Dedifferentiated amniotic fluid mesenchymal stem cell (primary cell): Measurements from ENCODE around the gene TANGO2.
"Not testable (repeated sequence)": the region's sequence is repeated elsewhere in the genome, so short reads cannot be mapped to it uniquely, and the experiment has no call there.

Source experiments
- DNase-seq: peaks from one replicate; pipeline ENCODE4 v3.0.0-alpha.2; 2016; ENCODE audit errors: extremely low spot score

Gene TANGO2

DNA sequence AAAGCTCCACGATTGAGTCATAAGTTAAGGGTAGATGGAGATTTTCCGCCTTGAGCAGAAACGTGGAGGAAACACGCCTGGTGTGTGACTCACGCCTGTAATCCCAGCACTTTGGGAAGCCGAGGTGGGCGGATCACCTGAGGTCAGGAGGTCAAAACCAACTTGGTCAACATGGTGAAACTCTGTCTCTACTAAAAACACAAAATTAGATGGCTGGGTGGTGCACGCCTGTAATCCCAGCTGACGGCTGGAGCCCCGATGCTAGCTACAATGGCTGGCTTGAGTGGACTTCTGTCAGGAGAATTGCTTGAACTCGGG, 41.8 kb downstream of the TANGO2 start:
- no peak for DNase-seq

DNA sequence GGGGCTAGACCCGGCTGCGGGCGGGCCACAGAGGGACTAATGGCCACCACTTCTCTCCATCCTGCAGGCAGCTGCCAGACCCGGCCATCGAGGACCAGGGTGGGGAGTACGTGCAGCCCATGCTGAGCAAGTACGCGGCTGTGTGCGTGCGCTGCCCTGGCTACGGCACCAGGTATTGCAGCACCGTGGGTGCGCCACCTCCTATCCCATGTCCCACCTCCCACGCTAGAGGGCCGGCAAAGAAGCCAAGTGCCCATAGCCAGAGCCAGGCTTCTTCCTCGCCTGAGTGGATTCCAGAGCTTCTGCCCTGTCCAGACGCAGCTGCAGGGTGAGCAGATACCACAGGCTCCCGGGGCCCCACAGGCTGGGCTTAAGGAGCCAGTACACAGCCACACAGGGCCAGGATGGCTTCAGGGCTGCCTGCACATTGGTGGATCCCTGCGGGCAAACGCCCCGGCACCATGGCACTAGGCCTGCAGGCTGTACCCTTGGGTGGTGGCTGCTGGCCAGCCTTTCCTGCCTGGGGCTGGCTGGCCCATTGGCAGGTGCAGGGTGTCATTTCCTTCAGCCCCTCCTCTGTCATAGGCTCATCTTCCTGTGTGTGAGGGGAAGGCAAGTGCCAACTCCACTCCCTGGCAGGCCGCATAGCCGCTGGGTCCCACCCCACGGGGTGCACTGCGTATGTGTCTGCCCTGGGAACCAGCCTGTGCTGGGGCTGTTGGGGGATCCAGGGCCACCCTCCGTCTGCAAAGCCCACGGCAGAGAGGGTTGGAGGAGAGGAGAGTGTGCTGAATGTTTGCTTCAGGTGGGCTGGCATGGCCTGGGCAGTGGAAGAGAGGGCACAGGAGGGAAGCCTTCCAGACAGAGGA, 42.6 kb downstream of the TANGO2 start:
- no peak for DNase-seq

DNA sequence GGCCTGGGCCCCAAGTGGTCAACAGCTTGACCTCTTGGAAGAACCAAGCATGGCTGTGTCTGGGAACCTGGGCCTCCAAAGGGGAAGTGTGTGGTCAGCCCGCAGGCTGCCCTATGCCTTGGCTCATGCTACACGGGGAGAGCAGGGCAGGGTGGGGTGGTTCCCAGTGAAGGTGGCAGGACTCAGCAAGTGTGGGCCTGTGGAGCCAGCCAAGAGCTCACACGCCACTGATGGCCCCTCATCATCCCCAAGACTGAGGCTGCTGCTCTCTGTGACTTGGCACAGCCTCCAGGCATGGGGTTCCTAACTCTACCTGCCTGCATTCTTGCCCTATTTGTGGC, 43.2 kb downstream of the TANGO2 start:
- no peak for DNase-seq

DNA sequence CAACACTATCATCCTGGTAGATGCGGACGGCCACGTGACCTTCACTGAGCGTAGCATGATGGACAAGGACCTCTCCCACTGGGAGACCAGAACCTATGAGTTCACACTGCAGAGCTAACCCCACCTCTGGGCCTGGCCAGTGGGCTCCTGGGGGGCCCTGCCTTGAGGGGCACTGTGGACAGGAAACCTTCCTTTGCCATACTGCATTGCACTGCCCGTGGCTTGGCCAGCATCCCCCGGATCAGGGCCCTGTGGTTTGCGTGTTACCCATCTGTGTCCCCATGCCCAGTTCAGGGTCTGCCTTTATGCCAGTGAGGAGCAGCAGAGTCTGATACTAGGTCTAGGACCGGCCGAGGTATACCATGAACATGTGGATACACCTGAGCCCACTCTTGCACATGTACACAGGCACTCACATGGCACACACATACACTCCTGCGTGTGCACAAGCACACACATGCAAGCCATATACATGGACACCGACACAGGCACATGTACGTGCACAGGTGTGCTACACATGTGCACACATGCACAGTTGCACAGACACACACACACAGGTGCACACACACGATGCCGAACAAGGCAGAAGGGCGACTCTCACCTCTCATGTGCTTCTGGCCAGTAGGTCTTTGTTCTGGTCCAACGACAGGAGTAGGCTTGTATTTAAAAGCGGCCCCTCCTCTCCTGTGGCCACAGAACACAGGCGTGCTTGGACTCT, 43.8 kb downstream of the TANGO2 start:
- no peak for DNase-seq

DNA sequence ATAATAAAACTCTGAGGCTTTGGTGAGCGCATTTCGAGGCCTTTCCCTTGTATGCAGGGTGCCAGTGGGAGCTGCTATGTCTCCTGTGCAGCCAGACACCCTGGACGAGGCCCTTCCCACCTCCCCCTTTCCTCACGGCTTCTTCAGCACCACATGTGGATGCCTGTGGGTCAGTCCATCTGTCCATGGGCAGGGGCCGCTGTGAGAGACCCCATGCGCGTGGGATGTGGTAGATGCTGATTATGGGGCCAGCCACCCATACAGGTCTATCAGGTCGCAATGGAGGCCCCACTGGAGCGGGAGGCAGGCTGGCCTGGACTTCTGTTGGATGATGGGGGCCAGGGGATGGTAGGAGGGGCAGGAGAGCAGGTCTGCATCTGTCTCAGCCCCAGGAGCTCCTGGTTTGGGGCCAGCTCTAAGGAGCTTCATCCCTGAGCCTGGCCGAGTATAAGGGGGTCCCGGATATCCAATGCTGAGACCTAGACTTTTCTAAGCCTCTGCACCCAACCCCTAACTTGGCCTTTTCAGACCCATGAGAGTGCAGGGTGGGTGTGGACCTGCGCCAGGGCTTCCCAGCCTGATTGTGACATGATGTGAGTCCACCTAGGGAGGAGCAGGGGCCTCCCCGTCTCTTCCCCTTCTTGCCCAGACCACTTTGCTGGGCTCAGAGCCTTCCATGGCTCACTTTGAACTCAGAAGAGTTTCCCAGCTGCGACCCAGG, 45.1 kb downstream of the TANGO2 start:
- DNase-seq: no peak

DNA sequence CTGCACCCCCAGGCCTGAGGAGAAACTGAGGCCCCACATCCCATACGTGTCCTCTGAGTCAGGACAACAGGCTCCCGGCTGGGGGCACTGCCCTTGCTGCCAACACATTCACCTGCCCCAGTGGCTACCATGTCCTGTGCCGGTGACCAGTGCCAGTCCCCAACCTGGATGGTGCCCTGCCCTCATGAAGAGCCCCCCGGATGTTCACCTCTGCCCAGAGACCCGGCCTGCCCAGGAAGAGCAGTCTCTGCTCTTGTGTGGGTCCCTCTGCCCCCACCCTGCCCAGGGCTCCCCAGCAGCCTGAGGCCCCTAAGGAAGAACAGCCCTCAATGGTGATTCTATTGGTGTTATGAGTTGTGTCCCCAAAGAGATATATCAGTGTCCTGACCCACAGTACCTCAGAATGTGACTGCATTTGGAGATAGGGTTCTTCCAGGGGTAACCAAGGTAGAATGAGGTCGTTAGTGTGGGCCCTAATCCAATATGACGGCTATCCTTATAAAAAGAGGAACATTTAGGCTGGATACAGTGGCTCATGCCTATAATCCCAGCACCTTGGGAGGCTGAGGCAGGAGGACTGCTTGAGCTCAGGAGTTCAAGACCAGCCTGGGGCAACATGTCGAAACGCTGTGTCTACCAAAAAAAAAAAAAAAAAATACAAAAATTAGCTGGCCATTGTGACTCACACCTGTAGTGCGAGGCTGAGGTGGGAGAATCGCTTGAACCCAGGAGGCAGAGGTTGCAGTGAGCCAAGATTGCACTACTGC, 45.9 kb downstream of the TANGO2 start:
- no peak for DNase-seq

DNA sequence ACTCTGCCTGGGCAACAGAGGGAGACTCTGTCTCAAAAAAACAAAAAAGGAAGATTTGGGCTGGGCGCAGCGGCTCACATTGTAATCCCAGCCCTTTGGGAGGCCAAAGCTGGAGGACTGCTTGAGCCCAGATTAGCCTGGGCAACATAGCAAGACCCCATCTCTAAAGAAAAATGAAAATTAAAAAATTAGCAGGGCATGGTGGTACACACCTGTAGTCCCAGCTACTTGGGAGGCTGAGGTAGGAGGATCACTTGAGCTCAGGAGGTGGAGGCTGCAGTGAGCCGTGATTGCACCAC, 46.4 kb downstream of the TANGO2 start:
- not testable (repeated sequence) for DNase-seq

DNA sequence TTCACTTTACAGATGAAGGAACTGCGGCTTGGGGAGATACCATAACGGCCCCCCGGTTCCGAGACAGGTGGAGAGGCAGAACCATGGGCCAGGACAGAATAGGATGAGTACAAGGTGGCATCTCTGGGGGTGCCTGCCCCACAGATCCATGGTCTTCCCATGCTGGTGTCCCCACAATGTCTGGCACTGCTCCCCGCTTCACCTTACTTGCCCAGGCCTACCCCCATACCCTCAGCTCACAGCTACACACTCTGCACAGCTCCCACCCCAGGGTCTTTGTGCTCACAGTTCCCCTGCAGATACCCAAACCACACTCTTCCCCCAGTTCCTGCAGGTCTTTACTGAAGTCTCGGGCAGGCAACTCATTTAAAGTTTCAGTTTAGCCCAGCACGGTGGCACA, 47.7 kb downstream of the TANGO2 start:
- no peak for DNase-seq

DNA sequence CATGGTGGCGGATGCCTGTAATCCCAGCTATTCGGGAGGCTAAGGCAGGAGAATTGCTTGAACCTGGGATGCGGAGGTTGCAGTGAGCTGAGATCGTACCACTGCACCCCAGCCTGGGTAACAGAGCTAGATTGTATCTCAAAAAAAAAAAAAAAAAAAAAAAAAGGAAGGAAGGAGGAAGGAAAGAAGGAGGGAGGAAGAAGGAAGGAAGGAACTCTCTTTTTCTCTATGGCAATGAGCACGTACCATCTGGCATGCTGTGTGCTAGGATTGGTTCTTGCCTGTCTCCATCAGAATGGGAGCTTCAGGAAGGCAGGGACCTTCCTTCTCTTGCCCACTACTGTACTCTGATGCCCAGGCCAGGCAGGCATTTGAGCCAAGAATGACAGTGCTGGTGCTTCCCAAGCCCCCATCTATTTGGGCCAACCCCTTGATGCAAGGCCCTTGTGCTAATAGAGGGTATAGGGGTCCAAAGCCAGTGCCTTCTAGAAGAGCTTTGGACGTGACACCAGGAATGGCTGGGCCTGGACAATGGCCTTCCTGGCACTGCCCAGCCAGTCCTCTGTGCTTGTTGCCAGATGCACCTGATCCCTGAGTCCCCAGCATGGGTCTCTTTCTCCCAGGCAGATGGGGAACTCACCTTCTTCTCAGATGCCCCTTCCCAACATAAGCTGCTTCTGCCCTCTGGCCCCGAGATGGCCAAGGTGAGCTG, 48.6 kb downstream of the TANGO2 start:
- no peak for DNase-seq

DNA sequence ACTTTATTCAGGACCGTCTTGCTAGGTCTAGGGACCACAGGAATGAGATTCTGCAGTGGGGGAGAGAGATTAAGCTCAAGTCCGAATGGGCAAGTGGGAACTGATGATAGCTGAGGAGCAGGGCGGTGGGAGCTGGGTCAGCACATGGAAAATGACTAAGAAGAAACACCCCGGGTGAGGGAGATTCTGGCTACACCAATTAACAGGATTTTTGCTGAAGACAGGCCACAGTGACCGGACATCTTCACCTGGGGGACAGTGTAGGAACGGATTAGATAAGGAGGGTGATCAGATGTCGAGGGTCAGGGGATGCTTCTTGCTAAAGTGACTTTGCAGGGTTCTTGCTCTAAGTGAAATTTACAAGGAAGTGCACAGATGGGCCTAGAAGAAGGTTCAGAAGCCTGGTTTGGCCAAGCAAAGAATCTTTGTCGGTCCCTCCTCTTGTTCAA, 50.6 kb downstream of the TANGO2 start:
- no peak for DNase-seq

DNA sequence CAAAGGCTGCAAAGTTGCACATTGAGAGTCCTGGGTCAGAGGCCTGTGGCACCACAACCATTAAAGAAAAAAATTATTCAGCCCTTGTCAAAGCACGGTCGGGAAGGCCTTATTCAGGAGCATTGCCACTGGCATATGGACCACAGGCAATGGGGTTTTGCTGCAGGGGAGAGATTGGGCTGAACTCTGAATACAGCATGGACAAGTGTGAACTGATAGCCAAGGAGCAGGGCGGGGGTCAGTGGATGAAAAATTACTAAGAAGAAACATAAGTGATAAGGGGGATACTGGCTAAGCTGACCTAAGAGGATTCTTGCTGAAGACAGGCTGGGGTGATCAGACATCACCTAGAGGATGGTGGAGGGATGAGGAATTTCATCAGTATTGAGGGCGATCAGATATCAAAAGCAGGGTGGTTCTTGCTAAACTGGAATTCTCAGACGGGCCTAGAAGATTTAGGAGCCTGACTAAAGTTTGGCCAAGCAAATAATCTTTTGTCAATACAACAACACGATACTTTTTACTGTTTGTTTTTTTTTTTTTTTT, 55.8 kb downstream of the TANGO2 start:
- no peak for DNase-seq

DNA sequence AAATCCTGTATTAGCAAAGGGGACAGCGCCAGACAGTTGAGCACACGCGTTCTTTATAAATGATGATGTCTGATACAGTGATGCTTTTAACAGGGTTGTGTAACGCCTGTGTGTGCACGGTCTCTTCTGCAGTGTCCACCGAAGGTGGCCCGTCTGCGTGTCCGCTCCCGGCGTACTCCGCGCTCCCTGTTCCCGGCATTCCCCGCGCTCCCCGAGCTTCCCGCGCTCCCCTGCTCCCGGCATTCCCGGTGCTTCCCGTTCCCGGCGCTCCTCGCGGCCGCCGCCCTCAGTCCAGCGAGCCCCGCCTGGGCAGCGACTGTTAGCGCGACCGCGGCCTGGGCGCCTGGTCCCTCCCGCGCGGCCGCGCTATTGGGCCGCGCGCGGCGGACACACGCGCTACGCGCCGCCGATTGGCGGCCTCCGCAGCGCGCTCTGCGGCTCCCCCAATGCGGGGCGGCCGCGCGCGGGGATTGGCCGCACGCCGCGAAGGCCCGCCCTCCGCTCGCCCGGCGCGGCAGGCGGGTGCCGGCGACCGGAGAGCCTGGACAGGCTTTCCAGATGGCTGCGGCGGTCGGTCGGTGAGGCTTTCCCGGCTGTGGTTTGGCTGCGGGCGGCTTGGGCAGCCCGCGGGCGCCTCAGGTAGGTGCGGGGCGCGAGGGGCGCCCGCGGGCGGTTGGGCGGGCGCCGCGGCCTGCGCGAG, 59.0 kb downstream of the TANGO2 start, which contains the start of gene DGCR8:
DGCR8 (plus strand) TSS at position 497 of the 700 bp plus-strand sequence. CDS start 5,723 bp downstream, outside the sequence.
- peak; percentile 78 for DNase-seq

DNA sequence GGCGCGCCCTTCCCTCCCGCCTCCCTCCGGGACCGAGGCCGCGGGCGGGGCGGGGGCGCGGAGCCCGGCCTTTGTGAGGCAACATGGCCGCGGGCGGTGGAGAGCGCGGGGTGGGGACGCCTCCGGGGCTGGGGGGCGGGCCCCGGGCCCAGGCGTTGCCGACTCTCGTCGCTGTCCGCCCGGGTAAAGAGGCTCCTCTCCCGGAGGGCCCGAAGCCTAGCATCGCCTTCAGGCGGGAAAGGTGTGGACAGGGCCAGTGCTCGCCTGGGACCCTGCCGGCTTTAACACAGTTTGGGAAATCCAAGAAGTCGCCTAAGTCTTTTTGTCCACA, 59.5 kb downstream of the TANGO2 start:
- DNase-seq: peak; percentile 16

DNA sequence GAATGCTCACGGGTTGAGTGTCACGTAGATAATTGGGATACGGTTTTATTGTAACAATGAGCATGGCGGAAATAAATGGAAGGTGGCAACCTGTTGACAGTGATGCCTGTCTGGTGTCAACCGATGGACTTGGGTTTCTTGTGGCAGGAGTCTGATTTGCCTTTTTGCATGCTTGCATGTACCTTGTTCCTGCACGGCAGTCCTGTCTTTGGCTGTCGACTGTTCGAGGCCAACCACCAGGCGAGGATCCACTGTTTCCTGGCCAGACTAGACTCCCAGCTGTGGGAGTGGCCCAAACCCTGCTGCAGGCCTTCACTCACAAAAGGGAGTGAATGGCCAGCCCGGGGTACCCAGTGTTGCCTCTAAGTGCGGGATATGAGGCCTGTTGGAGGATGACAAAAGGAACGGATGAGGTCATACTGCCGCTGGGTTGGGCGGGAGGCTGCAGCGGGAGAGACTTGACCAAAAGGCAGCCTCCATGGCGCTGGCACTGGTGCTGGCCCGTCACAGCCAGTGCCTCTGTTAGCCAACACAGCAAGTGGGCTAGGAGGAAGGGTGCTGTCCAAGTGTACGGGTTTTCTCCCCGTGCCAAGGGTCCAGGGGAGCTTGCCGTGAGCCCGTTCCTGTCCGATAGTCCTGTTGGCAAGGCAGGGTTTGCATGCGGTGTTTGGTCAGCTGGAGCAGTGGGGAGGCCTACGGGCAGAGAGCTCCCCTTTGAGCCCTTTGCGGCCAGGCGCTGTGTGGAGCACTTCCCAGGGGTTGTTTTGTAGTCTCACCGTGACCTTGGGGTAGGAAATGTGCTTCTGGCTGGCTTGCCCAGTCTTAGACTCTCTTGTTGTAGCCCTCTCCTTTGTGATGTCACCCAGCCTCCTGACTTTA, 60.1 kb downstream of the TANGO2 start:
- DNase-seq: peak; percentile 41

DNA sequence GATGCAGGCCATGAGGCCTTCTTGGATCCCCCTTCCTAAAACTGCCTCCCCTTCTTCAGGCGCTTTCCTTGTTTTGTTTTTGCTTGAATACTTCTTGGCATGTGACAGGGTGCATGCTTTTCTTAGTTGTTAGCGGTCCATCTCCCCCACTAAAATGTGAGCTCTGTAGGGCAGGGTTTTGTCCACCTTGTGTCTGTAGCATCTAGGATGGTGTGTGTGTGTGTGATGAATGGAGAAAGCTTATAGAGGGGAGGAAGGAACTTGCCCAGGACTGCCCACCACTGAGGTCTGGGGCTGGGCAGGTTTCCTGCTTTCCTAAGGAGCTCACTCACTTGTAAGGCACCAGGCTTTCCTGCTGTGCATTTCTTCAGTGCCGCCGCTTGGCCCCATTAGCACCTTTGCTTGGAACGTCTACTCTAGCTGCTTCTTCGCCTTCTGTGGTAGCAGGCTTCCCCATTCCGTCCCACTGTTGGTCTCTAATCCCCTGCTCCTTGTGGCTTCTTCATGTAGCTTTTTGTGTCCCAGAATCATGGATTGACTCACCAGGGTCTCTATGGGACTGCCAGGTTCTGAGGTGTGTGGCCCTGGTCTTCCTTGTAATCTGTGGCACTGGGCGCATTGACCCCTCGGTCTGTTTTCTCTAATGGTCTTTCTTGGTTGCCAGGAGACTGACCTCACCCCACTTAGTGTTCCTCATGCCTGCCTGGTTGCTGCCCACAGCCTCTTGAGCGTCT, 62.4 kb downstream of the TANGO2 start:
- no peak for DNase-seq

DNA sequence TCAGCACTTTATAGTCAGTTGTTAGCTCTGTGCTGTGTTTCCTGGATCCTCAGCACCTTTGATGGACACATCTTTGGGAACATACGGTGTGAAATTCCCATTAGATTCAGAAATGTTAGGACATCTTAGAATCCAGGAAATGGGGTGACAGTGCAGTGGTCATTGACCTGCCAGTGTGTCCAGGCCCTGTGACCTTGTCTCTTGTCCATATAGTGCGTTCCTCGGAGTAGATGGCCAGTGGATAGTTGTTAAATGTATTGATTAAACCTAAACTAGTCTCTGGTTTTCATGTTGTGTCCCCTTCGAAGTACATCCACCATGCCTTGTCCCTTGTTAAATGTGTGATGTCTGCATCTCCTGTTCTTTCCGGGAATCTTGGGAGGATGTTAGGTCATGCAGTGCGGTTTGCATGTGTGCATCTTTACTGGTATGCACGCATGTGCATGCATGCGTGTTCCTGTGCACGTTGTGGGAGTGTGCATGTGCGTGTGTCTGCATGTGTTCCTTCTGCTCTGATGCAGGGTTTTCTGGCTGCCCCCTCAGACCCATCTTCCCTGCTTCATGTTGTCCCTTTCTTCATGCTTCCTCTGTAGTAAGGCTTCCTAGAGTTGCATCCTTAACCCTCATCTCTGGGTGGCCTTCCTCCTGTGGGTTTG, 63.1 kb downstream of the TANGO2 start:
- DNase-seq: no peak

DNA sequence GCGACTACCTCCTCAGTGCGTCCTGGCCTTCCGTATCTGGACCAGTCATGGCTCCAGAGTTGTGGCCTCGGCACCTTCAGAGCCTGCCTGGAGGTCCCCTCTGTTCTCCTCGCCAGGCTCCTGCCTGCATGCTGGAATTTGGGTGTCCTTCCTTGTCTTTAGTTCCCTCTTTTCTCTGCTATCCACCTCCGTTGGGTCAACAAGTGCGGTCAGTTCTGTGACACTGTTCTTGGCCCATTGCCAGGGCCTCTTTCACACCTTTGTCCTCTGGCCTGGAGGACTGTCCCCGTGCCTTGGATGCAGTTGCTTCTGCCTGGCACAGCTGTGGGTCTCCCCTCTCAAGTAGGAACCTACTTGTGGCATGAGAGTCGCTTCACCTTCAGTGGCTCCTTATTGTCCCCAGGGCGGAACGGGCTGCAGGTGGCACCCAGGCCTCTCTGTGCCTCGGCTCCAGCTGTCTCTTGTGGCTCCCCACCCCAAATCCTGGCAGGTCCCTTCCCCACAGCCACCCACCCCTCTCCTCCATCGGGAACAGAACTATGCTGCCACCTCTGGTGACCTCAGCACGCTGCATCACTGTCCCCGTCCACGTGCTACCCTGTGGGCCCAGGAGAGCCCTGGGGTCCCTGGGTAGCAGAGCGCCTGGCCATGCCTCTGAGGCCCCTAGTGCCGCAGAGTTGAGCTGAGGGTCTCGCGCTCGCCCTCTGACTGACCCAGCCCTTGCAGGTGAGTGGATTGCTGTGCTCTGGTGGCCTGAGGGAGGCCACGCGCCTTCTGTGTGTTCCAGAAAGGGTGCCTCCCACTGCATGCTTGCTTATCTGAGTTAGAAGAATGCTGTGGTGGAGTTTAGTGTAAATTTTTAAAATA, 63.9 kb downstream of the TANGO2 start:
- no peak for DNase-seq
